ENCODE results near the gene VSTM5. TPM values are rescaled to one million over a fixed set of nuclear protein-coding genes. Genes with fewer than 3 reads are reported as not detected.

Gene VSTM5
- total RNA-seq, 2 donors from 2014 or later: not detected

GRCh38 chr11:93813974-93814373 is 36.4 kb downstream of the VSTM5 start:
- H3K4me1 ChIP-seq: peaks cover 10% of the 10 kb centered on the region
- intact Hi-C loops (cut with DNase I): no loop called here
- ATAC-seq: no peak
- no peaks in the 10 kb centered on the region for H3K9me3 ChIP-seq
- no peaks in the 10 kb centered on the region for H3K27me3 ChIP-seq
- no peak for DNase-seq
- H3K27ac ChIP-seq: no peak overlapping the region
- no peak overlapping the region for H3K4me3 ChIP-seq
- peaks cover 6 to 19% of the 10 kb centered on the region in 2 donors for H3K36me3 ChIP-seq (replicated peaks in 1 of 2; ENCODE audit: insufficient read depth in 1 of 2, low read depth in 2 of 2)
- no peak for TF ChIP-seq POLR2A (IDR thresholded peaks at IDR 0.05)
- no peak for TF ChIP-seq CTCF (IDR thresholded peaks at IDR 0.05)
- WGBS, 2 donors: 97 to 98% methylated on average over 5 of the region's 5 CpGs

DNA sequence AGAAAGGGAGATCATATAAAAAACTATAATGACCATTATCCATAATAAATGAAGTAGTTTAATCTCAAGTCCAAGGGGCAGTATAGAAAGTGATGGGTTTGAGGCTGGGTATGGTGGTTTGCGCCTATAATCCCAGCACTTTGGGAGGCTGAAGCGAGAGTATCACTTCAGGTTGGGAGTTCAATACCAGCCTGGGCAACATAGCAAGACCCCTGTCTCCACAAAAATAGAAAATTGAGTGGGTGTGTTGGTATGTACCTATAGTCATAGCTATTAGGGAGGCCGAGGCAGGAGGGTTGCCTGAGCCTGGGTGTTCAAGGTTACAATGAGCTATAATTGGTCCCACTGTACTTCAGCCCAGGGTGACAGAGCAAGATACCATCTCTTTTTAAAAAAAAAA is 42.4 kb downstream of the VSTM5 start:
- WGBS, 2 donors: 96 to 100% methylated on average over 3 of the region's 3 CpGs
- TF ChIP-seq POLR2A (IDR thresholded peaks at IDR 0.05) (no peak), CTCF (IDR thresholded peaks at IDR 0.05) (no peak)
- Histone ChIP-seq H3K27ac (no peak overlapping the region), H3K27me3 (no peaks in the 10 kb centered on the region), H3K4me1 (no peaks in the 10 kb centered on the region), H3K9me3 (no peaks in the 10 kb centered on the region), H3K36me3 (replicated peaks in 1 of 2; ENCODE audit: insufficient read depth in 1 of 2, low read depth in 2 of 2) (peaks cover 6 to 31% of the 10 kb centered on the region in 2 donors), H3K4me3 (no peak overlapping the region)
- ATAC-seq (no peak), DNase-seq (no peak)
- intact Hi-C loops (cut with DNase I): no loop called here

DNA sequence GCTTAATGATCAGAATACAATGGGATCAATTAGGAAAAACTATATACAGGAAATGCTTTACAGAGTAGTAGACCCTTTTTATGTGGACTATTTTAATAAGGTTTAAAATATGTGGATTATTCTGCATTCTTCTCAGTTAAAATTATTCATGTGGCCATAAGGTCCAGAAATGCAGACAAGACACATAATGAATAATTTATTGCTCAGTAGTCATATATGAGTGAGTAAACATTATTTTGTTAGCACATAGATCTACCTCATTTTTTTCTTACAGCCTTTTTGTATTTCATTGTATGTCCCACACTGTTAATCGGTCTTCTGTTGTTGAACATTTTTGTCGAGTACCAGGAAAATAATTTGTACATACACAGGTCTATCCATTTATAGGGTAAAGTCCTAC is 45.5 kb downstream of the VSTM5 start:
- Histone ChIP-seq H3K27ac (no peak overlapping the region), H3K9me3 (no peaks in the 10 kb centered on the region), H3K36me3 (replicated peaks in 1 of 2; ENCODE audit: insufficient read depth in 1 of 2, low read depth in 2 of 2) (peaks cover 0 to 23% of the 10 kb centered on the region in 2 donors), H3K4me1 (no peaks in the 10 kb centered on the region), H3K27me3 (no peaks in the 10 kb centered on the region), H3K4me3 (no peak overlapping the region)
- no peak for DNase-seq
- ATAC-seq: no peak
- TF ChIP-seq CTCF (IDR thresholded peaks at IDR 0.05) (no peak), POLR2A (IDR thresholded peaks at IDR 0.05) (no peak)
- WGBS, 2 donors: 89 to 98% methylated on average over 2 of the region's 2 CpGs
- intact Hi-C loops (cut with DNase I): no loop called here

DNA sequence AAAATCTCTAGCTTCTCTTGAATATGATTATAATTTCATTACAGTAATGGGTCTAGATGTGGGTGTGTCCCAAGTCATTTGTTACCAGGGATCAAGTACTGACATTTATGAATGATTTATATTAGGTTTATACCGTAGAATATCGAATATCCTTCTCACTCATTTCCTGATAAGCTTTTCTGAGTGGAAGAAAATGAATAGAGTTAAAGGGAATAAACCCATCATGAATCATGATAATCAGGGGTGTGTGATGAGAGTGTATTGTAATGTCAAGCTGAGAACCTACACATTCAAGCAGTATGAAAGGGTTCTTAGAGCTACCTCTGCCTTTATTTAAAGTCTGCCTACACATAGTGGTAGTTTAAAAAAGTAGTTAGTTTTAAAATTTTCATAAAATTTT is 49.1 kb downstream of the VSTM5 start:
- no peak for ATAC-seq
- no peak for TF ChIP-seq CTCF (IDR thresholded peaks at IDR 0.05)
- TF ChIP-seq POLR2A (IDR thresholded peaks at IDR 0.05): no peak
- intact Hi-C loops (cut with DNase I): no loop called here
- 36 to 43% methylated on average over 2 of the region's 2 CpGs for WGBS, 2 donors
- Histone ChIP-seq H3K4me3 (no peak overlapping the region), H3K27ac (no peak overlapping the region), H3K36me3 (replicated peaks in 1 of 2; ENCODE audit: insufficient read depth in 1 of 2, low read depth in 2 of 2) (peaks cover 0 to 18% of the 10 kb centered on the region in 2 donors), H3K4me1 (no peaks in the 10 kb centered on the region), H3K27me3 (no peaks in the 10 kb centered on the region), H3K9me3 (no peaks in the 10 kb centered on the region)
- DNase-seq: no peak

DNA sequence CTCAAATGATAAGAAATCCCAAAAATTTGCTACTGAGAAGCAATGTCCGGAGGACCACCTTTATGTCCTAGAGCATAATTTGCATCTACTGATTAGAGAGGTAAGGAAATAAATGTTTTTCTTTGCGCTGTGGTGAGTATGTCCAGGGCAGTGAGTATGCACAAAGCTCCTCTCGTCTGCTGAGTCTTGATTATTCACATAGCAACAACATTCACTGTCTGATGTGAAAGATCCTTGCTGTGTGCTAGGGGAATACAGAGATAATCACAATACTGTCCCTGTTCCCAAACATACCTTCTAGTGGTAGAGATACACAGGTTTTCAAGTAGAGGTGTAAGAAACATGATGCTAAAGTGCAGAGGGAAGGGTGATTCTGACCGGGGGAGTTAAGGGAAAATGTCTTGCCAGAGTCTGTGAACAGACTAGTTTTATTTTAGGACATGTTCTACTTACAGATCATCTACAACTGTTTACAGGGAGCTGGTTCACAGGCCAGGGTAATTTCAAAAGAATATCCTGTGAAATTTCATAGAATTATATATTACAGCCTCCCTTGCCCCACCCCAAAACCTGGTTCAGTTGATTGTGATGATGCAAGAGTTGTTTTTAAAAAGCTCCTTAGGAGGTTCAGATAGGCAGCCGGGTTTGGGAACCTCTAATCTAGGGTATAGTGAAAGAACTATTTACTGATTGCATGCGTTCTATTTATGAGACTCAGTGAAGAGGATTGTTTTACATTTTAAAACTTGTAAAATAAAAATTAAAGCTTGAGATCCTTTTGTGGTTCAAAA is 53.8 kb downstream of the VSTM5 start:
- Histone ChIP-seq H3K27ac (no peak overlapping the region), H3K27me3 (no peaks in the 10 kb centered on the region), H3K36me3 (replicated peaks in 1 of 2; ENCODE audit: insufficient read depth in 1 of 2, low read depth in 2 of 2) (peaks cover 10 to 28% of the 10 kb centered on the region in 2 donors), H3K4me3 (no peak overlapping the region), H3K4me1 (no peaks in the 10 kb centered on the region), H3K9me3 (no peaks in the 10 kb centered on the region)
- intact Hi-C loops (cut with DNase I): no loop called here
- WGBS, 2 donors: 72 to 82% methylated on average over 6 of the region's 6 CpGs
- no peak for ATAC-seq
- no peak for DNase-seq
- TF ChIP-seq POLR2A (IDR thresholded peaks at IDR 0.05) (no peak), CTCF (IDR thresholded peaks at IDR 0.05) (no peak)

All from body of pancreas (tissue), 4 donors.